HCT116 (cell line): ENCODE measurements around the gene HCN4.

Experiments used
- POLR2A ChIP-seq: IDR thresholded peaks from 2 replicates; pipeline ENCODE4 v1.7.0; 2011; ENCODE audit warnings: borderline replicate concordance; ENCODE audit not compliant: insufficient read depth, insufficient read length; ENCODE audit errors: extremely low read depth
- TF ChIP-seq, protein P1 (sequence below), 3 experiments: fragments of 200-600 bp in 1 of 3; sonication (generic) in 1 of 3; IDR thresholded peaks in 2 of 3; conservative IDR thresholded peaks in 1 of 3; 2 replicates each; pipeline ENCODE4 v1.5.1; 2012 to 2017; ENCODE audit warnings: low read depth in 2 of 3, low read length in 2 of 3, antibody characterized with exemption in 1 of 3, borderline replicate concordance in 1 of 3, control low read depth in 1 of 3, mild to moderate bottlenecking in 1 of 3, mixed read lengths in 1 of 3, mixed run types in 1 of 3, moderate library complexity in 1 of 3; ENCODE audit not compliant: insufficient read depth in 1 of 3

DNA sequence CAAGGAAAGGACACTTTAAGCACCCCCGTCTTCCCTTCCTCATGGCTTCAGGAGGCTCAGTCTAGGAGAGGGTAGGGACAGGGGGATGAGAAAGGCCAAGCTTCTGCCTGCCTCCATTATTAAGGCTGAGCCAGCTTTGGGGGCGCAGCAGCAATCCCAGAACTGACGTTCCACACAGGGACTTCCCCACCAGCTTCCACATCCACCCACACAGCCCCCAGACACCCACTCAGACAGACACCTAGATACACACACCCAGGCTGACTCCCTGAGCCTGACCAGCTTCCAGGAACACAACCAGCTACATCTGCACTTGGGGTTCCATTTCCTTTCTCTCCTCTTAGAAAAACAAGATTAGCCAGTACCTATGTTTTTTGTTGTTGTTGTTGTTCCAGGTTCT, 4.7 kb downstream of the HCN4 start:
- TF ChIP-seq POLR2A = no peak
- TF ChIP-seq, protein P1, sequence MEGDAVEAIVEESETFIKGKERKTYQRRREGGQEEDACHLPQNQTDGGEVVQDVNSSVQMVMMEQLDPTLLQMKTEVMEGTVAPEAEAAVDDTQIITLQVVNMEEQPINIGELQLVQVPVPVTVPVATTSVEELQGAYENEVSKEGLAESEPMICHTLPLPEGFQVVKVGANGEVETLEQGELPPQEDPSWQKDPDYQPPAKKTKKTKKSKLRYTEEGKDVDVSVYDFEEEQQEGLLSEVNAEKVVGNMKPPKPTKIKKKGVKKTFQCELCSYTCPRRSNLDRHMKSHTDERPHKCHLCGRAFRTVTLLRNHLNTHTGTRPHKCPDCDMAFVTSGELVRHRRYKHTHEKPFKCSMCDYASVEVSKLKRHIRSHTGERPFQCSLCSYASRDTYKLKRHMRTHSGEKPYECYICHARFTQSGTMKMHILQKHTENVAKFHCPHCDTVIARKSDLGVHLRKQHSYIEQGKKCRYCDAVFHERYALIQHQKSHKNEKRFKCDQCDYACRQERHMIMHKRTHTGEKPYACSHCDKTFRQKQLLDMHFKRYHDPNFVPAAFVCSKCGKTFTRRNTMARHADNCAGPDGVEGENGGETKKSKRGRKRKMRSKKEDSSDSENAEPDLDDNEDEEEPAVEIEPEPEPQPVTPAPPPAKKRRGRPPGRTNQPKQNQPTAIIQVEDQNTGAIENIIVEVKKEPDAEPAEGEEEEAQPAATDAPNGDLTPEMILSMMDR (IDR thresholded peaks at IDR 0.05 in 2 of 3, conservative IDR thresholded peaks at IDR 0.05 in 1 of 3; ENCODE audit: borderline replicate concordance in 1 of 3, insufficient read depth in 1 of 3, low read depth in 2 of 3, low read length in 2 of 3) = no peak
